WI38 (cell line): ENCODE measurements around the gene DGKQ.

ENCODE experiments used
- H3K4me3 ChIP-seq: 2 replicates; pipeline ENCODE4 v1.5.1; 2011; ENCODE audit warnings: low read depth, mild to moderate bottlenecking, control low read depth, low read length
- TF ChIP-seq, protein P1 (sequence below): IDR thresholded peaks from 2 replicates; pipeline ENCODE4 v1.5.1; 2012; ENCODE audit warnings: low read depth, mild to moderate bottlenecking, control low read depth, low read length

The DGKQ gene

DNA sequence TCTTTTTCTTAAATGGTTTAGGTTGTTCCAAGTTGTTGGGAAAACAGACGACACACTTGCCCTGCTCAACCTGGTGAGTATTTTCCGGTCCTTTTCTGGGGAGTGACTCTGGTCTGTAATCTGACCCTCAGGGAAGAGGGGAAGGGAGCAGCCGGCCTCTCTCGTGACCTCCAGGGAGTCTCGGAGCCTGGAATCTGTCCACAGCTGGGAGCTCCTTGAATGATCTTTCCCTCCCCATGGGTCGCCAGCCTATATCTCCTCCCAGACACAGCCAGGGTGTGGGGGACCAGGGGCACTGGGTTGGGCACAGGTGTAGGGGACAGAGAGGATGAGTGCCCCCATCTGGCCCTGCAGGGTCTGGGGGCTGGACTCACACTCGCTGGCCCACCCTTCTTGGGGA lies 22.2 kb downstream of the DGKQ start:
- TF ChIP-seq, protein P1, sequence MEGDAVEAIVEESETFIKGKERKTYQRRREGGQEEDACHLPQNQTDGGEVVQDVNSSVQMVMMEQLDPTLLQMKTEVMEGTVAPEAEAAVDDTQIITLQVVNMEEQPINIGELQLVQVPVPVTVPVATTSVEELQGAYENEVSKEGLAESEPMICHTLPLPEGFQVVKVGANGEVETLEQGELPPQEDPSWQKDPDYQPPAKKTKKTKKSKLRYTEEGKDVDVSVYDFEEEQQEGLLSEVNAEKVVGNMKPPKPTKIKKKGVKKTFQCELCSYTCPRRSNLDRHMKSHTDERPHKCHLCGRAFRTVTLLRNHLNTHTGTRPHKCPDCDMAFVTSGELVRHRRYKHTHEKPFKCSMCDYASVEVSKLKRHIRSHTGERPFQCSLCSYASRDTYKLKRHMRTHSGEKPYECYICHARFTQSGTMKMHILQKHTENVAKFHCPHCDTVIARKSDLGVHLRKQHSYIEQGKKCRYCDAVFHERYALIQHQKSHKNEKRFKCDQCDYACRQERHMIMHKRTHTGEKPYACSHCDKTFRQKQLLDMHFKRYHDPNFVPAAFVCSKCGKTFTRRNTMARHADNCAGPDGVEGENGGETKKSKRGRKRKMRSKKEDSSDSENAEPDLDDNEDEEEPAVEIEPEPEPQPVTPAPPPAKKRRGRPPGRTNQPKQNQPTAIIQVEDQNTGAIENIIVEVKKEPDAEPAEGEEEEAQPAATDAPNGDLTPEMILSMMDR, result no peak
- no peak overlapping the region for H3K4me3 ChIP-seq

DNA sequence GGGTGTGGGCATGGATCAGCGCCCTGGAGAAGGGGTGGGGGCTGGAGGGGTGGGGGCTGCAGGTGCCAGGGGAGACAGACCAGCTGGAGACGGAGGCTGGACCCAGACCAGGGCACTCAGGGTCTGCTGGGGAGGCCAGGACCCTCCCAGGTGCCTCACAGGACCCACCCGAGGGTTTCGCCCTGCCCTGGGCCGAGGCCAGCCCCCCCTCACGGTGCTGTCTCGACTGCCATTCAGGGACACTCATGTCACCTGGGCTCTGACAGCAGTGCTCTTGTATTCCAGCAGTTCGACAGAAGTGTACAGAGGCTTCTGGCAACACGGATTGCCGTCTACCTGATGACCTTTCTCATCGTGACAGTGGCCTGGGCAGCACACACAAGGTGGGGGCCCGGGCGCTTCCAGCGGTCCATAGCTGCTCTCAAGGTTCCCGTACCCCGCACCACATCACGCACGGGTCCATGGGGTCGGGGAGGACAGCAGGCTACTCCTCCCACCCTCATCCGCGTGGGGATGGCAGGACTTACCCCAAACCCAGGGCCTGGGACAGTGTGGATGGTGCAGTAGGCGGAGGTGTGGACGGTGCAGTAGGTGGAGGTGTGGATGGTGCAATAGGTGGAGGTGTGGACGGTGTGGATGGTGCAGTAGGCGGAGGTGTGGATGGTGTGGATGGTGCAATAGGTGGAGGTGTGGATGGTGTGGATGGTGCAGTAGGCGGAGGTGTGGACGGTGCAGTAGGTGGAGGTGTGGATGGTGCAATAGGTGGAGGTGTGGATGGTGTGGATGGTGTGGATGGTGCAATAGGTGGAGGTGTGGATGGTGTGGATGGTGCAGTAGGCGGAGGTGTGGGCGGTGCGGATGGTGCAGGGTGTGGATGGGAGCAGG lies 23.0 kb downstream of the DGKQ start:
- TF ChIP-seq, protein P1, result no peak
- H3K4me3 ChIP-seq, result no peak overlapping the region

DNA sequence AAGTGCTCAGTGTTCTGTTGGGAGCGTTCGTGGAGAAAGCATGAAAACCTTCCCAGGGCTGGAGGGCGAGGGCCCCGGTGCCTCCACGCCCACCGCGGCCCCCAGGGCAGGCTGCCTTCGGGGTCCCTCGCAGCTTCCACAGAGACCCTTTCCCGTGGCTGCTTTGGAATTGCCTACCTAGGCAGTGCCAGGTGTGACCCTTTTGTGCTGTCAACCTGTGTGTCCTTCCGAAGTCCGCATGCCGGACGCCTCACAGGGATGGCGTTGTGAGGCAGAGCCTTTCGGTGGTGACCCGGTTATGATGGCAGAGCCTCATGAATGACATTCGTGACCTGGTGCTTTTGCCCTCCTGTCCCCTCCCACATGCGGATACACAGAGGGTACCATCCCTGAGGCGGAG lies 23.7 kb downstream of the DGKQ start:
- no peak overlapping the region for H3K4me3 ChIP-seq
- TF ChIP-seq, protein P1, result no peak

DNA sequence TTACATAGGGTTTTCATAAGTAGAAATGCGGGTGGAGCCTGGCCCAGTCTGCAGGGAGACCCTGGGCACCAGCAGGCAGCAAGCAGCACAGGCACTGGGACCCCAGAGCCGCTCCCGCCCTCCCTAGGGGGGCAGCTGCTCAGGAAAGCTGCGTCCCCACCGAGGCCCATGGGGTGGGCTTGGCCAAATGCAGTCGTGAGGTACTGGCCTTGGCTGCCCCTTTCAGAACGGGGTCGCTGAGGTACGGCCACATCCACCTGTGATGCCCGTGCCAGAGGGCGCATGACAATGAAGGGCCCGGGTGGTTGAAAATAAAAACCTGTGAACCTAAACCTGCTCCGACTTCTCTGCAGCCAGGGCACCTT lies 24.5 kb downstream of the DGKQ start:
- no peak overlapping the region for H3K4me3 ChIP-seq
- TF ChIP-seq, protein P1, result no peak

DNA sequence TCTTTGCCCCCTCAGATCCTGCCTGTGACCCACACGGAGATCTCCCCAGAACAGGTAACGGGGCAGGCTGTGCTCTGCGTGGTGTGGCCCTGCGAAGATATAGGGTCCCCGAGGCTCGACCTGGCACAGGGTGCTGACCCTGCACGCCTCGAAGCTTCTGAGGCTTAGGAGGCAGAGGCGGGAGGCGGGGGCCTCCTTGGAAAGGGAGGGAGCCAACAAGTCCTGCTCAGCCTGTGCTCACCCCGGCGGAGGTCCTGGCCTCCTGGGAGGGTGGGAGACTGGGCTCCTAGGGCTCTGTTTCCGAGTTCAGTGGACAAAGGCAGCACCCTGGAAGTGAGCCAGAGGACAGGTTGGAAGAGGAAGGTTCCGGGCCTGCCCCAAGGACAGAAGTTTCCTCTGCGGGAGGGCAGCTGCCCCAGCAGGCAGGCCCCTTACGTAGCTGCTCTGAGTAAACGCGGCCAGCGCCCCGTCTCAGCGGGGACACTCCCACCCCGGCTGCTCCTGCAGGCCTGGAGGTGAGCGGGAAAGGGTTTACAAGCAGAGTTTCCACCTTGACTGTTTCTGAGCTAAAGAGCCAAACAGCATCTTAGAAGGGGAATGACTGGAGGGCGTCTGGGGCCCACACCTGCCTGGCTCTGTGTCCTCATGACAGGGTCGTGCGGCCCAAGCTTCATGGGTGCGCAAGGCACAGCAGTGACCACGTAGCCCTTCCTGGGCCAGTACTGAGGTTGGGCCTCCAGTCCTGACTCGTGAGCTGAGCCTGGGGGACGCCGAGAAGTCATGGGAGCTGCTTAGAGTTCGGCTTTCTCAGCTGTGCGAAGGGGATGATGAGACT lies 25.1 kb downstream of the DGKQ start:
- no peak overlapping the region for H3K4me3 ChIP-seq
- TF ChIP-seq, protein P1, result no peak

DNA sequence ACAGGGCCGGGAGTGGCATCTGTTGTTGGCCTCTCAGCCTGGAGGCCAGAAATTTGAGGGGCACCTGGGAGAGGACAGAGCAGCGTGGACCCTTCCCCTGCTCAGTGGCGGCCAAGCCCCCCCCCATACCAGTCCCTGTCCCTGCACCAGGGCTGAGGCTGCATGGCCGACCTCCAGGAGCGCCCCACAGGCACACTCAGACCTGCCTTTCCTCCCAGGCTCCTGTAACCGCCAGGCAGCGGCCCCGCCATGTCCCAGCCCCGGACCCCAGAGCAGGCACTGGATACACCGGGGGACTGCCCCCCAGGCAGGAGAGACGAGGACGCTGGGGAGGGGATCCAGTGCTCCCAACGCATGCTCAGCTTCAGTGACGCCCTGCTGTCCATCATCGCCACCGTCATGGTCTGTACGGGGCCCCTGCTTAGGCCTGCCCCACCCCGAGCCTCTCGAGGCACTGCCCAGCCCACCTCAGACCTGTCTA lies 25.8 kb downstream of the DGKQ start:
- TF ChIP-seq, protein P1, result no peak
- H3K4me3 ChIP-seq, result no peak overlapping the region
